NB4 (cell line): Measurements from ENCODE around the gene SLC18A2.

Source experiments
- CTCF ChIP-seq: IDR thresholded peaks from one replicate; pipeline ENCODE4 v1.5.1; 2012; ENCODE audit warnings: low read depth, low read length
- MAX ChIP-seq: IDR thresholded peaks from 2 replicates; pipeline ENCODE4 v1.6.1; 2011; ENCODE audit warnings: low read depth, low read length
- MYC ChIP-seq: IDR thresholded peaks from 2 replicates; pipeline ENCODE4 v1.6.1; 2011; ENCODE audit warnings: low read depth, low read length
- POLR2A ChIP-seq: IDR thresholded peaks from 2 replicates; pipeline ENCODE4 v1.6.1; 2011; ENCODE audit warnings: mild to moderate bottlenecking; ENCODE audit not compliant: insufficient read length; ENCODE audit errors: extremely low read depth

- no peak for TF ChIP-seq CTCF
- no peak for TF ChIP-seq POLR2A
- TF ChIP-seq MYC = no peak
- no peak for TF ChIP-seq MAX
Measured at GRCh38 chr10:117311261-117311660, 70.3 kb downstream of the SLC18A2 start.
